Measurements from ENCODE around the gene PDE3A.
A peak's percentile ranks its signal among the peaks of the same experiment; 100 is the strongest.
"Not testable (repeated sequence)": the region's sequence is repeated elsewhere in the genome, so short reads cannot be mapped to it uniquely, and the experiment has no call there.

The PDE3A gene

GRCh38 chr12:20375560-20375959 is 7.2 kb downstream of the PDE3A start:
- DNase-seq: no peak

DNA sequence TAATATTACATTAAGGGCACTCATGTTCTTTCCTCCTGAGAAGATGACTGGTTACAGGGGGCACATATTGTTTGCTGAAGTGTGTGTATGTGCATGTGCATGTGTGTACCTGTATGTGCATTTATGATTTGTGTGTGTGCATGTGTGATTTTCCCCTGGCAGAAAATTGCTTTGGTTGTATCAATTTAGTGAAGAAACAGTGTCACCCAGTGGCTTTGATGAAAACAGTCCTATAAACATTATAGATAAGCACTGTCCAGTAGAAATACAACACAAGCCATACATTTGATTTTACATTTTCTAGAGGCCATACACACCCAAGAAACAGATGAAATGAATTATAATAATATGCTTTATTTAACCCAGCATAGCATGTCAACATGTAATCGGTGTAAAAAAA is 8.6 kb downstream of the PDE3A start:
- no peak for DNase-seq

- no peak for DNase-seq
Observed at GRCh38 chr12:20377750-20378149, 9.4 kb downstream of the PDE3A start.

DNA sequence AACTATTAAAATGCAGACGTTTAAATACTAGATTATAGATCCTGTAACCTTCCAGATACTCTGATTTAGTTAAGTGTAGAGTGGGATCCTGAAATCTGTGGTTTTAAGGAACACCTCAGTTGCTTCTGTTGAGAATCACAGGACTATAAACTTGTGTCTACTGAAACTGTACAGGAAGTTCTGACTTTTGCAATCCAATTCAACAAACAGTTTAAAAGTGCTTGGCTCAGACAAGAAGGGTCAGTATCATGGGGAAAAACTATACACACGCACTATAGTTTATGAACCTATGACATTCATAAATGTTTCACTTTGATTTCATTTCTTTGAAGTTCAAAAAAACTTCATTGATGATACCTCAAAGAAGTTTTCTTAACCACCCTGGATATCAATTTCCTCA is 13.8 kb downstream of the PDE3A start:
- DNase-seq: no peak

DNA sequence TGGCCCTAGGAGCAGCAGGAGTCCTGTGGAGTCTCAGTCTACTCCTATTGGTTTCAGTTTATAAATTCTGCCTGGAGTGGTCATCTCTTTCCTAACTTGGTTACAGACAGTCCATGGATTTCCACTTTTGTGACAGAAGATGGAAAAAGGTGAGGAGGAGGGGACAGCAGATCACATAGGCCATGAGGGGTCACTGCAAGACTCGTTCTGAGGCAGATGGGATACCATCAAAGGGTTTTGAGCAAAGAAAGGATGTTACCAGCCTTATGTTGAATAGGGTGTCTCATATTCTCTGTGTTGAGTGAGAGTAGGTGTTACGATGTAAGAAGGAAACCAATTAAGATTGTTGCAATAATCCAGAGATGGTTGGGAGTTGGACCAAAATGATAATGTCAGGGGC is 15.3 kb downstream of the PDE3A start:
- no peak for DNase-seq

DNA sequence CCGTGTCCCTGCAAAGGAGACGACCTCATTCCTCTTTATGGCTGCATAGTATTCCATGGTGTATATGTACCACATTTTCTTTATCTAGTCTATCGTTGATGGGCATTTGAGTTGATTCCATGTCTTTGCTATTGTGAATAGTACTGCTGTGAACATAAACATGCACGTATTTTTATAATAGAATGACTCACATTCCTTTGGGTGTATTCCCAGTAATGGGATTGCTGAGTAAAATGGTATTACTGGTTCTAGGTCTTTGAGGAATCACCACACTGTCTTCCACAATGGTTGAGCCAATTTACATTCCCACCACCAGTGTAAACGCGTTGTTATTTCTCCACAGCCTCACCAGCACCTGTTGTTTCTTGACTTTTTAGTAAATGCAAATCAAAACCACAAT is 16.5 kb downstream of the PDE3A start:
- not testable (repeated sequence) for DNase-seq

- no peak for DNase-seq
Observed at GRCh38 chr12:20390846-20391245, 22.5 kb downstream of the PDE3A start.

DNA sequence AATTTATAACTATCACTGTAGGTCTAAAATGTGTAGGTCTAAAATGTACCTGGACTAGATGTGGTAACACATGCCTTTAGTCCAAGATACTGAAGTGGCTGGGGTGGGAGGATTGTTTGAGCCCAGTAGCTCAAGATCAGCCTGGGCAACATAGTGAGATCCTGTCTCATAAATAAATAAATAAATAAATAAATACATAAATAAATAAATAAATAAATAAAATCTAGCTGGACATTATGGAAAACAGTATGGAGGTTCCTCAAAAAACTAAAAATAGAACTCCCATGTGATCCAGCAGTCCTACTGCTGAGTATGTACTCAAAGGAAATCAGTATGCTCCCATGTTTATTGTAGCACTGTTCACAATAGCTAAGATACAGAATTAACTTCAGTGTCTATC is 24.0 kb downstream of the PDE3A start:
- no peak for DNase-seq

DNA sequence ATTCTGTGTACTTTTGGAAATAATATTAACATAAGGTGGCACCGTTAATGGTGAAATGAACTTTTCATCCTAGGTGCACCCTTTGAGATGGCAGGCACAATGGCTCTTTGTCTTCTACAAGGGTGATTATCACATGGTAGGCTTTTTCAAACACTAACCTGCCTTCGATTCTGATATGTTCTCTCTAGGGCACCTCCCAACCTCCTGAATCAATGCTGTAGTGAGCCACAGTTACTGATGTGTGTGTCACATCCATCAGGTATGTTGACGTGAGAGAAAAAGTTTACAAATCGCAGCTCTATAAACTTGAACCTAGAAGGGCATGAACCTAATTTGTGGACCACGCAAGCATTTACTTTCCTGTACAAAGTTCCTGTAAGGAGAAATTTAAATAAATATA is 25.4 kb downstream of the PDE3A start:
- DNase-seq: no peak

- no peak for DNase-seq
Observed at GRCh38 chr12:20395791-20396550, 27.6 kb downstream of the PDE3A start.

- DNase-seq: no peak
Observed at GRCh38 chr12:20398686-20399085, 30.3 kb downstream of the PDE3A start.

DNA sequence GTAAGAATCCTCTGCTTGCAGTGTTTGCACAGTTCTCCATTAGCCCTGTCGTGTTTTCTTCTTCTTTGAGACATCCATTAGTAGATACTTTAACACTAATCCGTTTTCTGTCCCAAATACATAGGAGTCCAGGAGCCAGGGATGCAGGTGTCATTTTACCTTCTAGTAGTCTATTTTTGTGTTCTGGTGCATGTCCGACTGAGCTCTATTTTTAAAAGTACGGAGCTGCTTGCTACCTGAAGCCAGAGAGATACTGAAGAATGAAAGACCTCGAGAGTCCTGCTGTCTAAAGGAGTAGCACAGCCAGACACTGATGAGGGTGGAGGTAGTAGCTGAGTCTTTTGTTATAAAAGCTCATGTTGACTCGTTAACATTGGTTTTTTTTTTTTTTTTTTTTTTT is 31.7 kb downstream of the PDE3A start:
- DNase-seq: no peak

DNA sequence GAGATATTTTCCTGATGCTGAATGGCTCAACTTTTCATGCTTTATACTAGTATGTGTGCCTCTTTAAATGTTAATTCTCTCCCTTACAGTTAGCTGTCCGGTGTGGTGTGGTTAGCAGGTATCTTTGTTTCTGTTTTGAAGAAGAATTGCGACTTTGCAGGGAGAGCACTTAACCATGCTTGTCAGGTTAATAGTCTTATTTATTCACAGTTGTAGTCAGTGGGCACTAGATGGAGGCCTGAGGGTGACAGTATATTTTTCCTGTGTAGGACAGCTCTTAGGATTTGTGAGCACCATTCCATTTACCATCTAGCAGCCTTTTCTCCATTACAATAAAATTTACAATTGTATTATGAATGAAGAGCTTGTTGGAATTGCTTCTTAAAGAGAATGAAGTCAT is 34.9 kb downstream of the PDE3A start:
- DNase-seq: no peak

DNA sequence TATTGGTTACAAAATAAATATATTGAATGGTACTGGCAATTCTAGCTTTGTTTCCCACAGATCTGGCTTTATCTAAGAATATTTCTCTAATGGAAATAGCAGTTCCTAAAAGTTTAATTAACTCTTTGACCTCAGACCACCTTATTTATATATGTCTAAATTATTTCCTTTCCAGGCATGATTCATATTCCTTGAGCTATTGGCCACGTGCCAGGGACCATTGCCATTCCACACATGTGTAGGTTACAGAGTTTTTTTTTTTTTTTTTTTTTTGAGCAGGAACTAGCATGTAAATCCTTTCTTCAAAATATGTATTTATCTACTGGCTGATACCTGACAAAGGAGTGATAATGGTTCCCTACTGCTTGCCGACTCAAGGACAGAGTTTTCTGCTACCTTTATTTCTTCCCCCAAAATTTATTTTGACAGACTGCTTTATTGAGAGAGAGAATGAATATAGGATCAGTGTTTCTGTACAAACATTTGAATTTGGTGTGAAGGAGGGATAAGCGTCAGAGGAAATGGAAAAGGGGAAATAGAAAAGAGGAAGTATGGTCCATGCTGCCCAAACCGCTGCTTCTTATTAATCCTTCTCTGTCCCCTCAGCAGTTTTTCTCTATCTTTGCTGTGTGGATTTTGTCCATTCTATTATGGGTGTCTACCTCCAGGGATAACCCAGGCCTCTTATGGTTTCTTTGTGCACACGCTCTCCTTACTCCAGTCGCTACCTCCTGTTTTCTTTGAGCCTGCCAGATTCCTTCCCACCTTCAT is 36.4 kb downstream of the PDE3A start:
- peak; percentile 8 for DNase-seq

DNA sequence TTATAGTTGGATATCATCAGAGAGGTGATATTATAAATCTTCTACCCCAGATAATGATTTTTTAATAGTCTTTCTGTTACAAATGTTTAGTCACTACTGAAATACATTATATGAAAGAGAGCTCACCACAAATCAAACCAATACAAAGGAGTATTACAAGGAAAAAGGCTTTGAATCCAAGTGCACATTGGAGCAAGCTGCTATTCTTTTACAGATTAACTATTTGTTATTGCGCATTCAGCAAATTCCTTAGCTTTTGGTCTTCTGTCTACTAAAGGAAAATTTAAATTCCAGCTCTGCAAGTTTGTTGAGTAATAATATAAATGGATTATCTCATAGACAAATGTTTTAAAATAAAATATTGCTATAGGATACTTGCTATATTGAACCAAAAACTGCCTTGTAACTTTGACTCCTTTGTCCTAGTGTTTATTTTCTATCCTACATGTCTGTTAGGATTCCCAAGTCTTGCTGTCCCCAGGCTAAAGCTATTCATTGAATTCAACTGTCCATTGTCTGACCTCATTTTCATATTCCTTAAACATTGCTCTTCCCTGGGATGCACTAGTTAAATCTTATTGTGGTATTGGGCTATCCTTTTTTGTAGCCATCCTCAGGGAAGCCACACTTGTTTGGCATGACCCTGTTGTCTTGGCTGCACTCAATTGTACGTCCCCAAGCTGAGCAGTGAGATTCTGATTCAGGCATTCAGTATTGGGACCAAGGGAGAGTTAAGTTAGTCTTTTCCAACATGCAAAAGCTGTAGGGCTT is 41.5 kb downstream of the PDE3A start:
- DNase-seq: no peak

- DNase-seq: no peak
Observed at GRCh38 chr12:20410734-20411133, 42.4 kb downstream of the PDE3A start.

- no peak for DNase-seq
Observed at GRCh38 chr12:20411345-20411744, 43.0 kb downstream of the PDE3A start.

GRCh38 chr12:20415028-20415427 is 46.7 kb downstream of the PDE3A start:
- DNase-seq: no peak

- no peak for DNase-seq
Observed at GRCh38 chr12:20415641-20416040, 47.3 kb downstream of the PDE3A start.

DNA sequence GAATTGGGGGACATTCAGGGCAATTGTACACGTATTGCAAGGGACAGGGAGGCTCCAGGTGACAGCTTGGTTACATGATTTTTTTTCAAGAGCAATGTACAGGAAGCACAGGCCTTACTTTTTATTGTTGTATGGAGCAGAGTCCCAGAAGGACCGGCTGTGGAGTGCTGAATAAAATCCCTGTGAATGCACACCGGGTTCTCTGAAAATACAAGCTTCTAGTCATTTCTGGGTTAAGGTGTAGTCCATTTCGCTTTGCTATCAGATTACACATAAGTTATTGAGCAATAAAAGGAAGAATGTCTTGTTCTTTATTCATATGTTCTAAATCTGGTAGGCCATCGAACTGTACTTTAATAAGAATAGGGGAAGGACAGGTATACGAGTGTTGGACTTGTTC is 52.2 kb downstream of the PDE3A start:
- no peak for DNase-seq

DNA sequence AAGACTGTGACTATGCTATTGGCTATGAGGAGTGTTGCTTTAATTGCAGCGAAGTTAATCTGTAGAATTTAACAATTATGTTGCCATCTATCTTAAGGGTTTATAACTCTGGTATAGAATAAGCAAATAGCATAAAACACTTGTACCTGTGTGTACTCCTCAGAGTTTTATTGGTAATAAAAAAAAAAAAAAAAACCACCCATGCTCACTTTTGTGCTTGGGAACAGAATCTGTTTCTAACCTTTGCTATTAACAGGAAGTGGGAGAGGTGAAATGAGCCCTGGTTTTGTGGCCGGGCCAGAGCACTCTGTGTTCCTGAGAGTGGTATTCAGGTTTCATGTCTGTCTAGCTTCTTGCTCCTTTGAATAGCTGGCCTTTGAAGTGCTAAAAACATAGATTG is 53.1 kb downstream of the PDE3A start:
- DNase-seq: no peak

GRCh38 chr12:20423557-20423956 is 55.2 kb downstream of the PDE3A start:
- DNase-seq: no peak

- no peak for DNase-seq
Observed at GRCh38 chr12:20424841-20425240, 56.5 kb downstream of the PDE3A start.

GRCh38 chr12:20426191-20426590 is 57.9 kb downstream of the PDE3A start:
- DNase-seq: no peak
